ENCODE data around the gene COA7. TPM values are rescaled to one million over a fixed set of nuclear protein-coding genes. Genes with fewer than 3 reads are reported as not detected.
A peak's percentile ranks its signal among the peaks of the same experiment; 100 is the strongest.
"Not testable (repeated sequence)": the region's sequence is repeated elsewhere in the genome, so short reads cannot be mapped to it uniquely, and the experiment has no call there.

COA7 gene
- total and polyA plus RNA-seq, 8 donors = 9.8 to 24.8 (median 13.2) TPM

- no peak for DNase-seq
Observed at GRCh38 chr1:52727956-52728656, 30.0 kb upstream of the COA7 start.

GRCh38 chr1:52727114-52727586 lies 29.0 kb upstream of the COA7 start:
- Histone ChIP-seq H3K27ac (peak overlapping the region in 1 of 2 donors; percentile 91), H3K27me3 (no peaks in the 10 kb centered on the region), H3K36me3 (peaks cover 0 to 5% of the 10 kb centered on the region in 2 donors), H3K4me1 (peaks cover 15 to 32% of the 10 kb centered on the region in 2 donors), H3K9me3 (no peaks in the 10 kb centered on the region), H3K4me3 (peak overlapping the region; percentile 78 to 85)
- intact Hi-C loops (cut with DNase I) = no loop called here
- ATAC-seq = peak; percentile 37
- DNase-seq = peak in 3 of 4 donors; percentile 11 to 72 (median 19)
- TF ChIP-seq CTCF (IDR thresholded peaks at IDR 0.05) = no peak

More at GRCh38 chr1:52727956-52728656, 30.0 kb upstream of the COA7 start:
- H3K4me1 ChIP-seq = peaks cover 15 to 32% of the 10 kb centered on the region in 2 donors
- peaks cover 0 to 6% of the 10 kb centered on the region in 2 donors for H3K36me3 ChIP-seq
- peak; percentile 16 for ATAC-seq
- H3K27ac ChIP-seq = peak overlapping the region in 1 of 2 donors; percentile 5
- intact Hi-C loops (cut with DNase I) = no loop called here
- H3K27me3 ChIP-seq = no peaks in the 10 kb centered on the region
- TF ChIP-seq CTCF (IDR thresholded peaks at IDR 0.05) = no peak
- H3K4me3 ChIP-seq = peak overlapping the region in 1 of 2 donors; percentile 78
- no peaks in the 10 kb centered on the region for H3K9me3 ChIP-seq

- H3K27me3 ChIP-seq = no peaks in the 10 kb centered on the region
- H3K27ac ChIP-seq = peak within 1 kb of the TSS; percentile 88 to 91
- intact Hi-C loops (cut with DNase I) = no loop called here
- no peaks in the 10 kb centered on the region for H3K36me3 ChIP-seq
- peak within 1 kb of the TSS; percentile 78 to 85 for H3K4me3 ChIP-seq
- H3K9me3 ChIP-seq = no peaks in the 10 kb centered on the region
- peak; percentile 98 for ATAC-seq
- H3K4me1 ChIP-seq = peaks cover 15 to 32% of the 10 kb centered on the region in 2 donors
- peak; percentile 85 to 99 (median 92) for DNase-seq
- TF ChIP-seq CTCF (IDR thresholded peaks at IDR 0.05) = no peak
Observed at GRCh38 chr1:52726265-52727113, 28.3 kb upstream of the COA7 start, which contains the start of gene ZYG11B. ZYG11B (plus strand) TSS chr1:52726453; CDS start chr1:52726654, 201 bp downstream.

- no peak for TF ChIP-seq CTCF (IDR thresholded peaks at IDR 0.05)
- H3K9me3 ChIP-seq = no peaks in the 10 kb centered on the region
- peaks cover 15 to 32% of the 10 kb centered on the region in 2 donors for H3K4me1 ChIP-seq
- no peaks in the 10 kb centered on the region for H3K36me3 ChIP-seq
- intact Hi-C loops (cut with DNase I) = no loop called here
- no peak for ATAC-seq
- peak overlapping the region; percentile 78 to 85 for H3K4me3 ChIP-seq
- no peaks in the 10 kb centered on the region for H3K27me3 ChIP-seq
- no peak for DNase-seq
- peak overlapping the region in 1 of 2 donors; percentile 91 for H3K27ac ChIP-seq
Observed at GRCh38 chr1:52725903-52726264, 27.7 kb upstream of the COA7 start.

- Histone ChIP-seq H3K9me3 (no peaks in the 10 kb centered on the region), H3K4me3 (no peak overlapping the region), H3K27me3 (no peaks in the 10 kb centered on the region), H3K4me1 (peaks cover 9 to 22% of the 10 kb centered on the region in 2 donors), H3K27ac (no peak overlapping the region), H3K36me3 (no peaks in the 10 kb centered on the region)
- DNase-seq (no peak), ATAC-seq (no peak)
- TF ChIP-seq CTCF (IDR thresholded peaks at IDR 0.05) = no peak
- intact Hi-C loops (cut with DNase I) = no loop called here
Observed at GRCh38 chr1:52723260-52723659, 25.1 kb upstream of the COA7 start.

GRCh38 chr1:52715296-52715695 lies 17.1 kb upstream of the COA7 start:
- H3K4me1 ChIP-seq; H3K36me3 ChIP-seq; ATAC-seq; H3K27me3 ChIP-seq; intact Hi-C loops (cut with DNase I); DNase-seq; H3K4me3 ChIP-seq; H3K9me3 ChIP-seq; H3K27ac ChIP-seq: not testable (repeated sequence)
